LNCaP clone FGC (cell line): ENCODE data around the gene BAIAP2L2.

ENCODE experiments used
- DNase-seq: peaks from one replicate; pipeline ENCODE4 v3.0.0-alpha.2; 2011; ENCODE audit warnings: low read depth
- H3K4me3 ChIP-seq: 2 replicates; pipeline ENCODE4 v1.5.1; 2011; ENCODE audit warnings: mild to moderate bottlenecking, low read depth, low read length, control low read depth
- TF ChIP-seq, protein P1 (sequence below): IDR thresholded peaks from 2 replicates; pipeline ENCODE4 v1.5.1; 2012; ENCODE audit warnings: mild to moderate bottlenecking; ENCODE audit not compliant: control insufficient read depth, insufficient read depth; ENCODE audit errors: extremely low read depth

The BAIAP2L2 gene

DNA sequence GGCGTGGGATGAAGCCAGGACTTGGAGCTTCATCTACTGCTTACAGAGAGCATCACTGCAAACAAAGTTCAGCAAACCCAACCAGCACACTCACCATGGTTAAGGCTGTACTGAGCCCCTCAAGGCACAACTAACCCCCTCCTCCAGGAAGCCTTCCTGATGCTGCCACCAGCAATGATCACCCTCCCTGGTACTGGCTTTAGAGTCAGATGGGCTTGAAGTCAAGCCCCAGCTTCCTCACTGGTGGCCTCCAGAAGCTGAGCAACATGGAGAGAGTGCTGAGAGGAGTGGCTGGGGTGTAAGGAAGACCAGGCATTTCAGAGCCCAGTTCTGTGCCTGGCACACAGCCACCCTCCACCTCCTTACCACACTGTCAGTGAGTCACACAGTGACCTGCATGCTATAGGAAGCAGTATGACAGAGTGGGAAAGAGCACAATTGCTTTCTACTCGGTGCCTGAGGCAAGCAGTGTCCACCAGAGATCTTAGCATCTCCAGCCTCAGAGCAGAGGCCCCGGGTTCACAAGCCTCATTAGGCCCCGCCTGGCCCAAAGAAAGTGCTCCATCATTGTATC, 24.7 kb upstream of the BAIAP2L2 start:
- TF ChIP-seq, protein P1, sequence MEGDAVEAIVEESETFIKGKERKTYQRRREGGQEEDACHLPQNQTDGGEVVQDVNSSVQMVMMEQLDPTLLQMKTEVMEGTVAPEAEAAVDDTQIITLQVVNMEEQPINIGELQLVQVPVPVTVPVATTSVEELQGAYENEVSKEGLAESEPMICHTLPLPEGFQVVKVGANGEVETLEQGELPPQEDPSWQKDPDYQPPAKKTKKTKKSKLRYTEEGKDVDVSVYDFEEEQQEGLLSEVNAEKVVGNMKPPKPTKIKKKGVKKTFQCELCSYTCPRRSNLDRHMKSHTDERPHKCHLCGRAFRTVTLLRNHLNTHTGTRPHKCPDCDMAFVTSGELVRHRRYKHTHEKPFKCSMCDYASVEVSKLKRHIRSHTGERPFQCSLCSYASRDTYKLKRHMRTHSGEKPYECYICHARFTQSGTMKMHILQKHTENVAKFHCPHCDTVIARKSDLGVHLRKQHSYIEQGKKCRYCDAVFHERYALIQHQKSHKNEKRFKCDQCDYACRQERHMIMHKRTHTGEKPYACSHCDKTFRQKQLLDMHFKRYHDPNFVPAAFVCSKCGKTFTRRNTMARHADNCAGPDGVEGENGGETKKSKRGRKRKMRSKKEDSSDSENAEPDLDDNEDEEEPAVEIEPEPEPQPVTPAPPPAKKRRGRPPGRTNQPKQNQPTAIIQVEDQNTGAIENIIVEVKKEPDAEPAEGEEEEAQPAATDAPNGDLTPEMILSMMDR: no peak
- no peak for DNase-seq
- H3K4me3 ChIP-seq: no peak overlapping the region

DNA sequence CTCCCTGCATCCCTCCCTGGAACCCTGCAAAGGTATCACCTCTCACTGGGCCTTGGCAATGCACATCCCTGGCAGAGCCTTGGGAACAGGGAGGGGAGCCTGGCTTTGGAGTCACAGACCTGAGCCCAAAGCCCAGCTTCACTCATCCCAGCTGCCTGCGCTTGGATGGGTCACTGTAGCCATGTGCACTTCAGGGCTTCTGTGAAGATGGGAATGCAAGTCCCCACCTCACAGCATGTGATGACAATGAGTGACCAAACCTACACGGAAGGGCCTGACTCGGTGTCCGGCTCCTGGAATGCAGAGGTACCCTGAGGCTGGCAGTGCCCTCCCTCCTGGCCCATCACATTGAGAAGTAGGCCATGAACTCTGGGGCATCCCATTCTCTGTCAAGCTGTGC, 22.8 kb upstream of the BAIAP2L2 start:
- H3K4me3 ChIP-seq: no peak overlapping the region
- TF ChIP-seq, protein P1: no peak
- DNase-seq: no peak

DNA sequence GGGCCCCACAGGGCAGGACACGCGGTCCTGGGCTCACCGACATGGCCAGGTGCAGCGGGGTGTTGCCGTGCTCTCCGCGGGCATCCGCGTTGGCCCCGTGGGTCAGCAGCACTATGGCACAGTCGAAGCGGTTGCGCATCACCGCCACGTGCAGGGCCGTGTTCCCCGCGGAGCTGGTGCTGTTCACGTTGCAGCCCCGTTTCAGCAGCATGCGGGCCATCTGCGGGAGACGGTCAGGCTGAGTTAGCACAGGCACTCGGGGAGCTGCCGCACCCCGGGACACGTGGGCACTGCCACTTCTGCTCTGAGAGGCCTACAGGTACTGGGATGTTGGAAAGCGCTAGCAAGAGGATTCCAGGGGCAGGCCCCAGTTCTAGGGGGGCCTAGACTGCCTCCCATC, 22.3 kb upstream of the BAIAP2L2 start:
- TF ChIP-seq, protein P1: no peak
- no peak for DNase-seq
- H3K4me3 ChIP-seq: no peak overlapping the region

DNA sequence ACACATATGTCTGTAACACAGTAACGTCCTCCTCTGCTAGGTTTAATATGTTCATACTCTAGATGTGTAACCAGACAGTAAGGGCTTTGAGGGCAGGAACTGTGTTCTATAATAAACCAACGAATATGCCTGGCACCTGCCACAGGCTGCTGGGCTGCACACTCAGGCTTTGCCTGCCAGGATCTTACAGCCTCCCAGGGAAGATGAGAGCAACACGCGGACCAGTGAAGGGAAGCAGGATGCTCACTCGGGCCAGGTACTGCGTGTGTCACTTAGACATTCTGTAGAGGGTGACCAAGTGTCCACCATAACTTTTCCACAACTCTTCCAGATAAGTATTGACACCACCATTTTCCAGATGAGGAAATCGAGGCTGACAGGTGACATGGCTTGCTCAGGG, 21.7 kb upstream of the BAIAP2L2 start:
- TF ChIP-seq, protein P1: no peak
- no peak overlapping the region for H3K4me3 ChIP-seq
- DNase-seq: no peak

DNA sequence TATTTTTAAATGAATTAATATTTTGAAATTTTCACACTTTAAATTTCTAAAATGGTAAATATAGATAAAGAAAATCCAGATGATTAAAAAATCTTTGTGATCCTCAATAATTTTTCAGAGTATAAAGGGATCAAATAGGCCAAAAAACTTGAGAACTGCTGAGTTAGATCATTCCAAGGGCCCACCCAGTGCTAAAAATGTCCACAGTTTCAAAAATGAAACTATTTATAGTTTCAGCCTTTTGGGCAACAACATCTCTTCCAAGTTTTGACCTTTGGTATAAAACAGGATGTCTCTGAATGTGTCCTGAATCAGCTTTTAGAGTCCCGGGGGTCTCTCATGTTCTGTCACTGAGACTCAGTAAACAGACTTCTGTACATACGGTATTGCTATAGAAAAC, 20.9 kb upstream of the BAIAP2L2 start:
- TF ChIP-seq, protein P1: no peak
- H3K4me3 ChIP-seq: no peak overlapping the region
- no peak for DNase-seq

DNA sequence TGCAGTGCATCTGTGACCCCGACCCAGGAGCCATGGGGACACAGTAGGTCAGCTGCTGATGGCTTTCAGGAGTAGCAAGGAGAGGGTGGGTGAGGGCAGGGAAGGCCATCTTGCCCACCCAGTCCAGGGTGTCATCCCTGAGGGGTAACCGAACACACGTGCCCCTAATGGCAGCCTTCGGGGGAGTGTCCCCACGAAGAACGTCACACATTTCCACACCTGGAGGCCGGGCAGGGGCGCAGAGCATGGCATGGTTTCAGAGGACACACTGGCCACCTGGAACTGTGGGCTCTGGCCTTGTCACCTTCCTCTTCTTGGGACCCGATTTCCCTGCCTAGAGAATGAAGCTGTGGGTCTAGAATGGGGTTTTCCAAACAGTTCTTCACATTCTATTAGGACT, 19.4 kb upstream of the BAIAP2L2 start:
- H3K4me3 ChIP-seq: no peak overlapping the region
- no peak for DNase-seq
- TF ChIP-seq, protein P1: no peak

DNA sequence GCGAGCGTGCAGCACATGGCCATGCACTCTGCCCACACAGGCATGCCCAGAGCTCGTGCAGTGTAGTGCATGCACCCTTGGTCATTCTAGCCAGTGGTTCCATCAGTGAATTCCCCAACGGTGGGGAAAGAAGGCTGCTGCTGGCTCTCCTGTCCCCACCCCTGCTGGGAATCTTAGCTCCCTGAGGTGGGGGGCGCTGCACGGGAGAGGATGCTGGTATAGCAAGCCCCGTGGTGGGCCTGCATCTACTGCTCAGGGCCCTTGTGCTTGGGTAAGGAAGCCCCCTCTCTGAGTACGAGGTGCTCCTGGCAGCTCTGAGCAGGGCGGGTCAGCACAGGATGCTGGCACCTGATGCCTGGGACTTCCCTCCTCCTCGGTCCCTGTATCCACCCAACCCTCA, 18.5 kb upstream of the BAIAP2L2 start:
- TF ChIP-seq, protein P1: no peak
- H3K4me3 ChIP-seq: no peak overlapping the region
- no peak for DNase-seq
